ENCODE data around the gene THSD7B.
"Not testable (repeated sequence)": the region's sequence is repeated elsewhere in the genome, so short reads cannot be mapped to it uniquely, and the experiment has no call there.

Gene THSD7B

GRCh38 chr2:136957044-136957443, 191.7 kb downstream of the THSD7B start:
- no peak for DNase-seq (ENCODE audit: low read depth in 2 of 2)

GRCh38 chr2:136962105-136962725, 196.9 kb downstream of the THSD7B start:
- no peak for DNase-seq (ENCODE audit: low read depth in 2 of 2)

GRCh38 chr2:136966485-136966884, 201.1 kb downstream of the THSD7B start:
- no peak for DNase-seq (ENCODE audit: low read depth in 2 of 2)

GRCh38 chr2:136980303-136980702, 215.0 kb downstream of the THSD7B start:
- no peak for DNase-seq (ENCODE audit: low read depth in 2 of 2)

GRCh38 chr2:136981689-136982088, 216.3 kb downstream of the THSD7B start:
- DNase-seq (ENCODE audit: low read depth in 2 of 2): not testable (repeated sequence)

- no peak for DNase-seq (ENCODE audit: low read depth in 2 of 2)
These were observed 219.7 kb downstream of the THSD7B start for GRCh38 chr2:136985044-136985443.

GRCh38 chr2:136986605-136987221, 221.4 kb downstream of the THSD7B start:
- no peak for DNase-seq (ENCODE audit: low read depth in 2 of 2)

- no peak for DNase-seq (ENCODE audit: low read depth in 2 of 2)
These were observed 225.0 kb downstream of the THSD7B start for GRCh38 chr2:136990316-136990715.

- DNase-seq (ENCODE audit: low read depth in 2 of 2): no peak
These were observed 229.4 kb downstream of the THSD7B start for GRCh38 chr2:136994793-136995192.

GRCh38 chr2:136997557-136997956, 232.2 kb downstream of the THSD7B start:
- no peak for DNase-seq (ENCODE audit: low read depth in 2 of 2)

GRCh38 chr2:137000811-137001210, 235.5 kb downstream of the THSD7B start:
- no peak for DNase-seq (ENCODE audit: low read depth in 2 of 2)

- DNase-seq (ENCODE audit: low read depth in 2 of 2): no peak
These were observed 237.6 kb downstream of the THSD7B start for GRCh38 chr2:137002896-137003295.

- DNase-seq (ENCODE audit: low read depth in 2 of 2): no peak
These were observed 239.9 kb downstream of the THSD7B start for GRCh38 chr2:137005210-137005609.

- DNase-seq (ENCODE audit: low read depth in 2 of 2): no peak
These were observed 242.6 kb downstream of the THSD7B start for GRCh38 chr2:137007938-137008337.

- DNase-seq (ENCODE audit: low read depth in 2 of 2): no peak
These were observed 244.6 kb downstream of the THSD7B start for GRCh38 chr2:137009953-137010352.

- DNase-seq (ENCODE audit: low read depth in 2 of 2): no peak
These were observed 255.3 kb downstream of the THSD7B start for GRCh38 chr2:137020452-137021196.

- DNase-seq (ENCODE audit: low read depth in 2 of 2): no peak
These were observed 256.4 kb downstream of the THSD7B start for GRCh38 chr2:137021763-137022162.

- no peak for DNase-seq (ENCODE audit: low read depth in 2 of 2)
These were observed 257.9 kb downstream of the THSD7B start for GRCh38 chr2:137023205-137023604.

- DNase-seq (ENCODE audit: low read depth in 2 of 2): no peak
These were observed 266.4 kb downstream of the THSD7B start for GRCh38 chr2:137031731-137032130.

GRCh38 chr2:137036619-137037018, 271.3 kb downstream of the THSD7B start:
- no peak for DNase-seq (ENCODE audit: low read depth in 2 of 2)

GRCh38 chr2:137039482-137040152, 274.3 kb downstream of the THSD7B start:
- DNase-seq (ENCODE audit: low read depth in 2 of 2): no peak

- no peak for DNase-seq (ENCODE audit: low read depth in 2 of 2)
These were observed 282.0 kb downstream of the THSD7B start for GRCh38 chr2:137047369-137047768.
